ENCODE data around the gene IFT122. TPM values are rescaled to one million over a fixed set of nuclear protein-coding genes. Genes with fewer than 3 reads are reported as not detected.

Gene IFT122
- total and polyA plus RNA-seq, 2 experiments from 2014 or later, result 10.2 to 38.8 TPM

DNA sequence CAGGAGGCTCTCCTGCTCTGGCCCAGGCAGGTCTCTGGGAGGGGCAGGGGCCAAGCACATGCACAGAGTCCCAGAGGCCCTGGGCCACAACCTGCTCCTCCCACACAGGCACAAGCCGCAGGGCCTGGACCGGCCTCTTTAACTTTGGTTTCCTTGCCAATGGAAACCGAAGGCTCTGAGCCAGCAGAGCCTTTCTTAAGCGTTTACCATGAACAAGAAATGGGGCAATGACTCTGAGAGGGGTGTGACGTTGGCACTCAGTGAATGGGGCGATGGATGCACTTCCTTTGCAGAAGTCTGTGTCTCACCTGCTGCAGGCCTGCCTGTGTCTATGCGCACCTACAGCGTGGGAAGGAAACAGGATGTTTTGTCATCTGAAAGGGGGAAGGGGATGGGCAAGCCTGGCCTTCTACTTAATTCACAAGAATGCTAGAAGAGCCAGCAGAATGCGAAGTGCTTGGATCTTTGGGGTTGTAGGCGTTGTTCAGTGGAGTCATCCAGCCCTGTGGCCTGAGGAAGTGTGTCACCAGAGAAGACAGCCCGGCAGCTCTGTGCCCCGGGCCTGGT lies 41.8 kb downstream of the IFT122 start (continued):
- TF ChIP-seq, protein P1, sequence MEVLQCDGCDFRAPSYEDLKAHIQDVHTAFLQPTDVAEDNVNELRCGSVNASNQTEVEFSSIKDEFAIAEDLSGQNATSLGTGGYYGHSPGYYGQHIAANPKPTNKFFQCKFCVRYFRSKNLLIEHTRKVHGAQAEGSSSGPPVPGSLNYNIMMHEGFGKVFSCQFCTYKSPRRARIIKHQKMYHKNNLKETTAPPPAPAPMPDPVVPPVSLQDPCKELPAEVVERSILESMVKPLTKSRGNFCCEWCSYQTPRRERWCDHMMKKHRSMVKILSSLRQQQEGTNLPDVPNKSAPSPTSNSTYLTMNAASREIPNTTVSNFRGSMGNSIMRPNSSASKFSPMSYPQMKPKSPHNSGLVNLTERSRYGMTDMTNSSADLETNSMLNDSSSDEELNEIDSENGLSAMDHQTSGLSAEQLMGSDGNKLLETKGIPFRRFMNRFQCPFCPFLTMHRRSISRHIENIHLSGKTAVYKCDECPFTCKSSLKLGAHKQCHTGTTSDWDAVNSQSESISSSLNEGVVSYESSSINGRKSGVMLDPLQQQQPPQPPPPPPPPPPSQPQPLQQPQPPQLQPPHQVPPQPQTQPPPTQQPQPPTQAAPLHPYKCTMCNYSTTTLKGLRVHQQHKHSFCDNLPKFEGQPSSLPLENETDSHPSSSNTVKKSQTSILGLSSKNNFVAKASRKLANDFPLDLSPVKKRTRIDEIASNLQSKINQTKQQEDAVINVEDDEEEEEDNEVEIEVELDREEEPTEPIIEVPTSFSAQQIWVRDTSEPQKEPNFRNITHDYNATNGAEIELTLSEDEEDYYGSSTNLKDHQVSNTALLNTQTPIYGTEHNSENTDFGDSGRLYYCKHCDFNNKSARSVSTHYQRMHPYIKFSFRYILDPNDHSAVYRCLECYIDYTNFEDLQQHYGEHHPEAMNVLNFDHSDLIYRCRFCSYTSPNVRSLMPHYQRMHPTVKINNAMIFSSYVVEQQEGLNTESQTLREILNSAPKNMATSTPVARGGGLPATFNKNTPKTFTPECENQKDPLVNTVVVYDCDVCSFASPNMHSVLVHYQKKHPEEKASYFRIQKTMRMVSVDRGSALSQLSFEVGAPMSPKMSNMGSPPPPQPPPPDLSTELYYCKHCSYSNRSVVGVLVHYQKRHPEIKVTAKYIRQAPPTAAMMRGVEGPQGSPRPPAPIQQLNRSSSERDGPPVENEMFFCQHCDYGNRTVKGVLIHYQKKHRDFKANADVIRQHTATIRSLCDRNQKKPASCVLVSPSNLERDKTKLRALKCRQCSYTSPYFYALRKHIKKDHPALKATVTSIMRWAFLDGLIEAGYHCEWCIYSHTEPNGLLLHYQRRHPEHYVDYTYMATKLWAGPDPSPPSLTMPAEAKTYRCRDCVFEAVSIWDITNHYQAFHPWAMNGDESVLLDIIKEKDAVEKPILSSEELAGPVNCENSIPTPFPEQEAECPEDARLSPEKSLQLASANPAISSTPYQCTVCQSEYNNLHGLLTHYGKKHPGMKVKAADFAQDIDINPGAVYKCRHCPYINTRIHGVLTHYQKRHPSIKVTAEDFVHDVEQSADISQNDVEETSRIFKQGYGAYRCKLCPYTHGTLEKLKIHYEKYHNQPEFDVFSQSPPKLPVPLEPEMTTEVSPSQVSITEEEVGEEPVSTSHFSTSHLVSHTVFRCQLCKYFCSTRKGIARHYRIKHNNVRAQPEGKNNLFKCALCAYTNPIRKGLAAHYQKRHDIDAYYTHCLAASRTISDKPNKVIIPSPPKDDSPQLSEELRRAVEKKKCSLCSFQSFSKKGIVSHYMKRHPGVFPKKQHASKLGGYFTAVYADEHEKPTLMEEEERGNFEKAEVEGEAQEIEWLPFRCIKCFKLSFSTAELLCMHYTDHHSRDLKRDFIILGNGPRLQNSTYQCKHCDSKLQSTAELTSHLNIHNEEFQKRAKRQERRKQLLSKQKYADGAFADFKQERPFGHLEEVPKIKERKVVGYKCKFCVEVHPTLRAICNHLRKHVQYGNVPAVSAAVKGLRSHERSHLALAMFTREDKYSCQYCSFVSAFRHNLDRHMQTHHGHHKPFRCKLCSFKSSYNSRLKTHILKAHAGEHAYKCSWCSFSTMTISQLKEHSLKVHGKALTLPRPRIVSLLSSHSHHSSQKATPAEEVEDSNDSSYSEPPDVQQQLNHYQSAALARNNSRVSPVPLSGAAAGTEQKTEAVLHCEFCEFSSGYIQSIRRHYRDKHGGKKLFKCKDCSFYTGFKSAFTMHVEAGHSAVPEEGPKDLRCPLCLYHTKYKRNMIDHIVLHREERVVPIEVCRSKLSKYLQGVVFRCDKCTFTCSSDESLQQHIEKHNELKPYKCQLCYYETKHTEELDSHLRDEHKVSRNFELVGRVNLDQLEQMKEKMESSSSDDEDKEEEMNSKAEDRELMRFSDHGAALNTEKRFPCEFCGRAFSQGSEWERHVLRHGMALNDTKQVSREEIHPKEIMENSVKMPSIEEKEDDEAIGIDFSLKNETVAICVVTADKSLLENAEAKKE (CRISPR knock-in tag; IDR thresholded peaks at IDR 0.05), result no peak
- TF ChIP-seq CTCF (conservative IDR thresholded peaks at IDR 0.05; ENCODE audit: low read depth in 2 of 2) (no peak), JUNB (IDR thresholded peaks at IDR 0.05; ENCODE audit: unreplicated experiment) (no peak), CREB1 (CRISPR knock-in tag; IDR thresholded peaks at IDR 0.05; ENCODE audit: low read depth) (no peak), EZH2 (IDR thresholded peaks at IDR 0.05; ENCODE audit: low read depth, unreplicated experiment) (no peak), NANOG (IDR thresholded peaks at IDR 0.05; ENCODE audit: borderline replicate concordance) (no peak), STAT1 (IDR thresholded peaks at IDR 0.05; ENCODE audit: unreplicated experiment) (no peak), ZNF114 (CRISPR knock-in tag; IDR thresholded peaks at IDR 0.05) (no peak), POLR2AphosphoS5 (IDR thresholded peaks at IDR 0.05; ENCODE audit: low read depth) (no peak)
- TF ChIP-seq, protein P2, sequence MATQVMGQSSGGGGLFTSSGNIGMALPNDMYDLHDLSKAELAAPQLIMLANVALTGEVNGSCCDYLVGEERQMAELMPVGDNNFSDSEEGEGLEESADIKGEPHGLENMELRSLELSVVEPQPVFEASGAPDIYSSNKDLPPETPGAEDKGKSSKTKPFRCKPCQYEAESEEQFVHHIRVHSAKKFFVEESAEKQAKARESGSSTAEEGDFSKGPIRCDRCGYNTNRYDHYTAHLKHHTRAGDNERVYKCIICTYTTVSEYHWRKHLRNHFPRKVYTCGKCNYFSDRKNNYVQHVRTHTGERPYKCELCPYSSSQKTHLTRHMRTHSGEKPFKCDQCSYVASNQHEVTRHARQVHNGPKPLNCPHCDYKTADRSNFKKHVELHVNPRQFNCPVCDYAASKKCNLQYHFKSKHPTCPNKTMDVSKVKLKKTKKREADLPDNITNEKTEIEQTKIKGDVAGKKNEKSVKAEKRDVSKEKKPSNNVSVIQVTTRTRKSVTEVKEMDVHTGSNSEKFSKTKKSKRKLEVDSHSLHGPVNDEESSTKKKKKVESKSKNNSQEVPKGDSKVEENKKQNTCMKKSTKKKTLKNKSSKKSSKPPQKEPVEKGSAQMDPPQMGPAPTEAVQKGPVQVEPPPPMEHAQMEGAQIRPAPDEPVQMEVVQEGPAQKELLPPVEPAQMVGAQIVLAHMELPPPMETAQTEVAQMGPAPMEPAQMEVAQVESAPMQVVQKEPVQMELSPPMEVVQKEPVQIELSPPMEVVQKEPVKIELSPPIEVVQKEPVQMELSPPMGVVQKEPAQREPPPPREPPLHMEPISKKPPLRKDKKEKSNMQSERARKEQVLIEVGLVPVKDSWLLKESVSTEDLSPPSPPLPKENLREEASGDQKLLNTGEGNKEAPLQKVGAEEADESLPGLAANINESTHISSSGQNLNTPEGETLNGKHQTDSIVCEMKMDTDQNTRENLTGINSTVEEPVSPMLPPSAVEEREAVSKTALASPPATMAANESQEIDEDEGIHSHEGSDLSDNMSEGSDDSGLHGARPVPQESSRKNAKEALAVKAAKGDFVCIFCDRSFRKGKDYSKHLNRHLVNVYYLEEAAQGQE (IDR thresholded peaks at IDR 0.05; ENCODE audit: unreplicated experiment), result no peak
